Endodermal cell (in vitro differentiated cells): ENCODE data around the gene ST3GAL3. TPM values are rescaled to one million over a fixed set of nuclear protein-coding genes. Genes with fewer than 3 reads are reported as not detected.

ENCODE experiments used
- DNase-seq: peaks from one replicate; pipeline ENCODE4 v3.0.0-alpha.2; 2017
- H3K27ac ChIP-seq: 2 replicates; pipeline ENCODE4 v1.5.1; 2013; ENCODE audit warnings: mild to moderate bottlenecking, low read depth, low read length, moderate library complexity
- H3K27me3 ChIP-seq: 2 replicates; pipeline ENCODE4 v1.6.1; 2013; ENCODE audit warnings: mild to moderate bottlenecking, low read length, moderate library complexity; ENCODE audit not compliant: insufficient read depth, control insufficient read depth, poor library complexity, severe bottlenecking
- H3K36me3 ChIP-seq: 2 replicates; pipeline ENCODE4 v1.7.0; 2013; ENCODE audit warnings: mild to moderate bottlenecking, low read length, moderate library complexity; ENCODE audit not compliant: control insufficient read depth, insufficient read depth
- H3K4me1 ChIP-seq: one replicate; pipeline ENCODE4 v1.7.0; 2013; ENCODE audit warnings: low read length; ENCODE audit not compliant: control insufficient read depth, insufficient read depth
- H3K4me3 ChIP-seq: 2 replicates; pipeline ENCODE4 v1.5.1; 2013; ENCODE audit warnings: mild to moderate bottlenecking, low read length, moderate library complexity
- H3K9ac ChIP-seq: 2 replicates; pipeline ENCODE4 v1.6.1; 2013; ENCODE audit warnings: mild to moderate bottlenecking, low read length, moderate library complexity; ENCODE audit not compliant: poor library complexity, severe bottlenecking; ENCODE audit errors: extremely low read depth
- H3K9me3 ChIP-seq: 2 replicates; pipeline ENCODE4 v1.6.1; 2013; ENCODE audit warnings: mild to moderate bottlenecking, low read length, moderate library complexity; ENCODE audit not compliant: control insufficient read depth
- H3K27ac Mint-ChIP-seq: 2 replicates; pipeline ENCODE4 v1.8.0; 2020; ENCODE audit warnings: mixed read lengths
- H3K27me3 Mint-ChIP-seq: 2 replicates; pipeline ENCODE4 v1.8.0; 2021; ENCODE audit warnings: mild to moderate bottlenecking, mixed read lengths; ENCODE audit not compliant: insufficient read depth
- H3K36me3 Mint-ChIP-seq: 2 replicates; pipeline ENCODE4 v1.8.0; 2020; ENCODE audit warnings: low read depth, mixed read lengths
- H3K4me1 Mint-ChIP-seq: 2 replicates; pipeline ENCODE4 v1.8.0; 2020; ENCODE audit warnings: mixed read lengths
- H3K4me3 Mint-ChIP-seq: 2 replicates; pipeline ENCODE4 v1.8.0; 2020; ENCODE audit warnings: mild to moderate bottlenecking, moderate library complexity, mixed read lengths
- H3K9me3 Mint-ChIP-seq: 2 replicates; pipeline ENCODE4 v1.8.0; 2020; ENCODE audit warnings: mild to moderate bottlenecking, mixed read lengths
- WGBS, 2 experiments: methylation state at CpG; one replicate each; pipeline versions ENCODE4 v1.1.5 to v1.1.7; 2013; ENCODE audit warnings: missing lambda C conversion rate in 2 of 2, mixed read lengths in 1 of 2; ENCODE audit not compliant: insufficient coverage in 1 of 2, insufficient read length in 1 of 2; 5-methylcytosine and 5-hydroxymethylcytosine counted together
- total RNA-seq, 2 donors: library from RNA; stranded (reverse); fragmentation: NEBNext Ultra II Directional in 1 of 2; extraction: Animal tissue kit (Norgen Biotek cat#: 25700) in 1 of 2; gene quantifications; 2 replicates in 1 of 2; 3 replicates in 1 of 2; pipeline ENCODE4 v1.2.1, GENCODE V29; 2021
- TF ChIP-seq, protein P1 (sequence below): fragments of 200-600 bp; sonication (generic); conservative IDR thresholded peaks from 2 replicates; pipeline ENCODE4 v1.5.0; 2021; ENCODE audit warnings: antibody characterized with exemption, mild to moderate bottlenecking

ST3GAL3 gene
- total RNA-seq, 2 donors from 2014 or later = 15.5 to 15.9 TPM

DNA sequence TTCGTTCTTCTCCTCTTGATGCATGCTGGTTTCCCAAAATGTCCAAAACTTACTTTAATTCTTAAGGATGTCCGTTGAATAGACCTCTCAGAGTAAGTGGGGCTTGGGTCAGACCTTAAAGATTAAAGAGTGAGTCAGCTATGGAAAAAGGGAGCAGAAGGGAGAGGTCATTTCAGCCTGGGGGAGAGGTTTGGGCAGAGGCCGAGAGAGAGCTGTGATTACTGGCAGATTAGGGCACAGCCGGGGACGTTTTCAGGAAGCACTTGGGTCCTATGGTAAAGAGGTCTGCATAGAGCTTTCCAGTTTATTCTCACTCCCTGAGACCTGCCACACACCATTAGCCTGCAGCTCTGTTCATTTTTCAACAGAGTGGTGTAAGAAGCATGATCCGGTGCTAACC lies 14.0 kb upstream of the ST3GAL3 start:
- WGBS, 2 experiments = 93 to 96% methylated on average over 3 to 6 of the region's 6 CpGs
- no peaks in the 10 kb centered on the region for H3K9me3 ChIP-seq

DNA sequence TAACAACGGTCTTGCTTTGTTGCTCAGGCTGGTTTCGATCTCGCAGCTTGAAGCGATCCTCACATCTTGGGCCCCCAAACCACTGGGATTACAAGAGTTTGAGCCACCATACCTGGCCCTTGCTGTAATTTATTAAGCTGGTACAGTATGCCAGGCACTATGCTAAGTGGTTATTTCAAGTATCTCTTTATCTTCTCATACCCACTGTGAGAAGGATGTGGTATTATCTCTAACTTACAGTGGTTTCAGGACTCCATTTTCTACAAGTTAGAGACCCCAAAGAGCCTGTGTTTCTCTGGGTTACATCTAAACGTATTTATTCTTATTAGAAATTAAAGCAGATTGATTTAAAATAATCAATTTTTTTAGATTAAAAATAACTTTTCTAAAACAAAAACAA lies 8.1 kb upstream of the ST3GAL3 start:
- Histone ChIP-seq H3K9me3 (no peaks in the 10 kb centered on the region), H3K9ac (no peak overlapping the region), H3K27ac (no peak overlapping the region), H3K27me3 (no peaks in the 10 kb centered on the region), H3K36me3 (peaks cover 94% of the 10 kb centered on the region), H3K4me3 (no peak overlapping the region), H3K4me1 (no peaks in the 10 kb centered on the region)
- 94 to 100% methylated on average over 4 of the region's 5 CpGs for WGBS, 2 experiments
- TF ChIP-seq, protein P1, sequence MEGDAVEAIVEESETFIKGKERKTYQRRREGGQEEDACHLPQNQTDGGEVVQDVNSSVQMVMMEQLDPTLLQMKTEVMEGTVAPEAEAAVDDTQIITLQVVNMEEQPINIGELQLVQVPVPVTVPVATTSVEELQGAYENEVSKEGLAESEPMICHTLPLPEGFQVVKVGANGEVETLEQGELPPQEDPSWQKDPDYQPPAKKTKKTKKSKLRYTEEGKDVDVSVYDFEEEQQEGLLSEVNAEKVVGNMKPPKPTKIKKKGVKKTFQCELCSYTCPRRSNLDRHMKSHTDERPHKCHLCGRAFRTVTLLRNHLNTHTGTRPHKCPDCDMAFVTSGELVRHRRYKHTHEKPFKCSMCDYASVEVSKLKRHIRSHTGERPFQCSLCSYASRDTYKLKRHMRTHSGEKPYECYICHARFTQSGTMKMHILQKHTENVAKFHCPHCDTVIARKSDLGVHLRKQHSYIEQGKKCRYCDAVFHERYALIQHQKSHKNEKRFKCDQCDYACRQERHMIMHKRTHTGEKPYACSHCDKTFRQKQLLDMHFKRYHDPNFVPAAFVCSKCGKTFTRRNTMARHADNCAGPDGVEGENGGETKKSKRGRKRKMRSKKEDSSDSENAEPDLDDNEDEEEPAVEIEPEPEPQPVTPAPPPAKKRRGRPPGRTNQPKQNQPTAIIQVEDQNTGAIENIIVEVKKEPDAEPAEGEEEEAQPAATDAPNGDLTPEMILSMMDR = no peak
- Mint-ChIP-seq H3K4me3 (no peak overlapping the region), H3K36me3 (peaks cover 40% of the 10 kb centered on the region), H3K27me3 (no peaks in the 10 kb centered on the region), H3K27ac (no peak overlapping the region), H3K9me3 (no peaks in the 10 kb centered on the region), H3K4me1 (no peaks in the 10 kb centered on the region)
- no peak for DNase-seq

More for the DNA sequence above, 14.0 kb upstream of the ST3GAL3 start:
- H3K4me3 Mint-ChIP-seq = no peak overlapping the region
- H3K27me3 Mint-ChIP-seq = no peaks in the 10 kb centered on the region
- TF ChIP-seq, protein P1 = no peak
- H3K36me3 Mint-ChIP-seq = peaks cover 51% of the 10 kb centered on the region
- no peak overlapping the region for H3K4me3 ChIP-seq
- H3K27ac Mint-ChIP-seq = no peak overlapping the region
- H3K27ac ChIP-seq = no peak overlapping the region
- no peaks in the 10 kb centered on the region for H3K4me1 ChIP-seq
- H3K27me3 ChIP-seq = no peaks in the 10 kb centered on the region
- no peak for DNase-seq
- H3K36me3 ChIP-seq = peaks cover 99% of the 10 kb centered on the region
- H3K4me1 Mint-ChIP-seq = no peaks in the 10 kb centered on the region
- no peaks in the 10 kb centered on the region for H3K9me3 Mint-ChIP-seq
- no peak overlapping the region for H3K9ac ChIP-seq

DNA sequence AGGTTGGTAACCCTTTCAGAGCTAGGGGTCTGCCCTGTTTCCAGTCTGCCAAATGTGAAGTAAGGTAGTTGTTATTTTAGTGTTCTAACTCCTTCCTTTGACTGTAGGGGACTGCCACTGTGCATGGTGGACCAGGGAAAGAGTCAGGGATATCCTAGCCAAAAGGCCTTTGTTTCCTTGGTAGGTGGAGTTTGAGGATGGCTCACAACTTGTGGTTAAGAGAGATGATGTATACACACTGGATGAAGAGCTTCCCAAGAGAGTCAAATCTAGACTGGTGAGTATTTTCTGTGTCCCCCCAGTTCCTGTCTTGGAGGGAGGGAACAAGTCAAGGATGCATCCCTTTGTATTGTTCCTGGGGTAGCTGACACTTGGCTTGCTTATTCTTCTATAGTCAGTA lies 3.5 kb upstream of the ST3GAL3 start:
- Histone ChIP-seq H3K27ac (no peak overlapping the region), H3K9me3 (no peaks in the 10 kb centered on the region), H3K27me3 (no peaks in the 10 kb centered on the region), H3K9ac (no peak overlapping the region), H3K4me3 (no peak overlapping the region), H3K4me1 (no peaks in the 10 kb centered on the region), H3K36me3 (peaks cover 61% of the 10 kb centered on the region)
- Mint-ChIP-seq H3K4me3 (no peak overlapping the region), H3K27ac (no peak overlapping the region), H3K36me3 (peaks cover 48% of the 10 kb centered on the region), H3K9me3 (no peaks in the 10 kb centered on the region), H3K4me1 (peaks cover 15% of the 10 kb centered on the region), H3K27me3 (no peaks in the 10 kb centered on the region)
- TF ChIP-seq, protein P1 = no peak
- no peak for DNase-seq
